GM21576 (cell line): Measurements from ENCODE around the gene RHOV.

Source experiments
- ATAC-seq: cut with Tn5 transposase; IDR thresholded peaks from one replicate; pipeline ENCODE4 v1.9.1; 2021; ENCODE audit warnings: mild to moderate bottlenecking, moderate library complexity; ENCODE audit not compliant: unreplicated experiment

The RHOV gene

DNA sequence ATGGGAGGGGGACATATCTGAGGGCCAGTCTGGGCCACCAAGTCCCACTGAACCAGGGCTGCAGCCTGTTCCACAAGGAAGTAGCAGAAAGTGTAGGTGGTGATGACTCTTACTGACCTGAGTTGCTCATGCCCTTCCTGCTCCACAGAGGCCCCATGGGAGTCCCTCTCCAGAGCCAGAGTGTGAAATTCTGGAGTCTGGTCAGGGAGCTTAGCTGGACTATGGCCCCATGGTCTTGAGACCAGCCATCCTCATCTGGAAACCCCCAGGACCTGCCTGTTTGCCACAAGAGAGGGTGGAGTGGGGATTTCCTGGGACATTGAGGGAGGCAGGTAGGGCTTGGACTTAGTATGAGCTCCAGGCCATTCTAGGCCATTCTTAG is 27.2 kb downstream of the RHOV start:
- ATAC-seq, result no peak

DNA sequence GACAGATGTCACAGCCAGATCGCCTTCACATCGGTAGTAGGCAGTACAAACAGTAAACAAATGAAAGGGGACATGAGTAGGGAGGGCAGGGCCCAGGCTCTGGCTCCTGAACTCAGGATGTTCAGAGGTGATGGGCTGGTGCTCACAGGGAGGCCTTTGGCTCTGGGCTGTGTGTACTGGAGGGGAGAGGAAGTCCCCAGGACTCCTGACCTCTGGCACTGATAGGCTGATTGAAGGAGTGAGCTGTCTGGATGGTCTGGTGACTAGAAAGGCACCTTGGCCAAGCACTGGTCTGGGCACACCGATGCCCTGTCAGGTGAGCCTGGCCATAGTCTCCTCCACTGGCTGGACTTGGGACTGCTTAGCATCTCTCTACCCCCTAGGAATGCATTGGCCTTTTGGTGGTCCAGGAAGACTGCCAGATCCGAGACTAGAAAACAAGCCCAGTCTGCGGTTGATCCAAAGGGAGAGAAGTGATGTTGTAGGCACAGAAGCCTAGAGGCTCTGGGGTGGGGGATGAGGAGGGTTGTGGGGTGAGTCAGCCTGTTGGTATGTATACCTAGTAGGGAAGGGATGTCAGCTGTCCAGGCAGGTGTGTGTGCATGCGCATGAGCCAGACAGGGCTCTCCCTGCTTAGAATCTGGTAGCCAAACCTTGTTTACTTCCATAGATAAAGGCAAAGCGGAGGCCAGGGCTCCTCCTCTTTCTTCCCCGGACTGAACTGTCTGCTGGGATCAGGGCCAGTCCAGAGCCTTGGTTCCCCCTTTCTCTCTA is 28.3 kb downstream of the RHOV start:
- no peak for ATAC-seq

DNA sequence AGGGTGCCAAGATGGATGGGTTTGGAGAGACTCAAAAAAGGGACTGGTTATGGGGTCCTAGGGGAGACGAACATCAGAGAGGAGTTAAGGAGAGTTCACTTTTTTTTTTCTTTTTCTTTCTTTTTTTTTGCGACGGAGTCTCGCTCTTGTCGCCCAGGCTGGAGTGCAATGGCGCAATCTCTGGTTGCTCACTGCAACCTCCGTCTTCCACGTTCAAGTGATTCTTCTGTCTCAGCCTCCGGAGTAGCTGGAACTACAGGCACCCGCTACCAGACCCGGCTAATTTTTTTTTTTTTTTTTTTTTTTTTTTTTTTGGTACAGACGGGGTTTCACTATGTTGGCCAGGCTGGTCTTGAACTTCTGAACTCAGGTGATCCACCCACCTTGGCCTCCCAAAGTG is 29.0 kb downstream of the RHOV start:
- ATAC-seq, result no peak

DNA sequence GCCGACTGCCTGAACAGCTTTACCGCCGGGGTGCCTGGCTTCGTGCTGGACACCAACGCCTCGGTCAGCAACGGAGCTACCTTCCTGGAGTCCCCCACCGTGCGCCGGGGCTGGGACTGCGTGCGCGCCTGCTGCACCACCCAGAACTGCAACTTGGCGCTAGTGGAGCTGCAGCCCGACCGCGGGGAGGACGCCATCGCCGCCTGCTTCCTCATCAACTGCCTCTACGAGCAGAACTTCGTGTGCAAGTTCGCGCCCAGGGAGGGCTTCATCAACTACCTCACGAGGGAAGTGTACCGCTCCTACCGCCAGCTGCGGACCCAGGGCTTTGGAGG is 29.4 kb downstream of the RHOV start:
- ATAC-seq, result no peak

DNA sequence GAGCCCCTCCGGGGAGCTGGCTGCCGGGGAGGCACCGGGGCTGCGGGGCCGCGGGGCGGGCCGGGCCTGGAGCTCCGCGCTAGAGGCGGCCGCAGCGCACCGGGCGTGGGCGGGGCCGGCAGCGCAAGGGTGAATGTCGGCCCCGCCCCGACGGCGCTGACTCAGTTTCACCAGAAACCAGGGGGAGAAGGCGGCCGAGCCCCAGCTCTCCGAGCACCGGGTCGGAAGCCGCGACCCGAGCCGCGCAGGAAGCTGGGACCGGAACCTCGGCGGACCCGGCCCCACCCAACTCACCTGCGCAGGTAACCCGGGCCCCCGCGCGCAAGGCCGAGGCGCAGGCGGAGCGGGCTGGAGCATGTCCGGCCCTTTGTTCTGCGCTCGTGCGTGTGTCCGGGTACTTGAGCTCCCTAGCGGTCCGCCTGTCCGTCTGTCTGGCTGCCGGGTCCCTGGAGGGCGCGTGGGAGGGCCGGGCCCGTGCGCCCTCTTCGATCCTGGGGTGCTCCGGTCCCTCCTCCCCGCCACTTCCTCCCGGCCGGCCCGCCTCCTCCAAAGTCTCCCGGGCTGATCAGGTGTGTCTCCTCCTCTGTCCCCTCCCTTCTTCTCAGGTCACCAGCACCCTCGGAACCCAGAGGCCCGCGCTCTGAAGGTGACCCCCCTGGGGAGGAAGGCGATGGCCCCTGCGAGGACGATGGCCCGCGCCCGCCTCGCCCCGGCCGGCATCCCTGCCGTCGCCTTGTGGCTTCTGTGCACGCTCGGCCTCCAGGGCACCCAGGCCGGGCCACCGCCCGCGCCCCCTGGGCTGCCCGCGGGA is 29.9 kb downstream of the RHOV start, which contains the start of gene SPINT1:
TSS of gene SPINT1 (plus strand) at position 164 of the 811 bp plus-strand sequence. CDS start at position 671, 507 bp downstream.
- no peak for ATAC-seq

DNA sequence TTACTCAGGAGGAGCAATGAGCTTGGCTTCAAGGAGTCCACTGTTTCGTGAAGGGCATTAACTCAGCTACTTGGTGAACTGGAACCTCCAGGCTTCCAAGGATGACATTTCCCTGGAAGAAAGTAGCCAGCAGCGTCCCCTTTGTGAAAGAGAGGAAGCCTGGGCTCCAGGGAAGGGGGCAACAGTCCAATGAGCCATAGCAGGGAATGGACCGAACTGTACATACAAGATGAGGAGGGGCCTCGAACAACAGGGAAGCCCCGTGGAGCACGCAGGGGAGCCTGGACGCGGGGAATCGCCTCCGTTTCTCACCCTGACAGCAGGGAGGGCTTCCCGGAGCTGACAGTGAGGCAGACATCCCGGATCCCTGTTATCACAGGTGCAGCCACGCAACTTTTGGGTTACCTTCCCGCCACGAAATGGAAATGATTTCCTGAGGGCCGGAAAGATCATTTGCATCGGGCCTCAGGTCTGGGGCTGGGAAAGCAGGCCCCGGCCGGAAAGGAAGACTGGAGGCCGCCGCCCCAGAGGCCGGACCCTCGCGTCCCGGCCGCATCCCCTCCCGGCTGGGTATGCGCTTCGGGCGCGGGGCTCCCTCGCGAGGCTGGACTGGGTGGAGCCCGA is 30.7 kb downstream of the RHOV start:
- no peak for ATAC-seq

DNA sequence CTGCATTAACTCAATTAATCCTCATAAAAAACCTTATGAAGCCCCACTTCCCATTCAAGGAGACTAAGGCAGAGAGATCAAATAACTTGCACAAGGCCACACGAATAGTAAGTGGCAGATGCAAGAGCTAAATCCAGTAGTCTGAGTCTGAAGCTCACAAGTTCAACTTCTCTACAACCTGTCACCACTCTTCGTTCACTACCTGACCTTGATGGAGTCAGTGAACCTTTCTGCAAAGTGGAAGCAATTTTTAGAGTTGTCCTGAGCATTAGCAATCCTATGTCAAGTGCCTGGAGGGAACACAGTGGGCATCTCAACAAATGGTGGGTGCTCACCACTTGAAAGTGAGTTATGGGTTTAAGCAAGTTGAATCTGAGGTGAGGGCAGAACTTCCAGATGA is 32.3 kb downstream of the RHOV start:
- no peak for ATAC-seq

DNA sequence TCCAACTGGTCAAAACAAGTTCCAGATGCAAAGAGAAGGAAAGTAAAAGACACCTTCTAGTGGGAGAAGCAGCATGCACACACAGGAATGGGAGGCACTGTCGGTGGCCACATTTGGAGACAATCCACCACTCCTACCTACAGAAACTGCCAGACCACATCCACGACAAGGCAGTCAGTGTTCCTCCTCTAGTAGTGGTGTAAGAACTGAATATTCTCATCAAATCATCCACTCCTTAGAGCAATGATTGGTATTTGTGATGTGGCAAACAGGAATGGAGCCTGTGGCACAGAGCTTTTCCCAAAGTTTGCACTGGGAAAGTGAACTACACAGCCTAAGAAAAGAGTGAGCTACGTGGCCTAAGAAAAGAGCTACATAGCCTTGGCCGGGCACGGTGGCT is 35.3 kb downstream of the RHOV start:
- ATAC-seq, result no peak

DNA sequence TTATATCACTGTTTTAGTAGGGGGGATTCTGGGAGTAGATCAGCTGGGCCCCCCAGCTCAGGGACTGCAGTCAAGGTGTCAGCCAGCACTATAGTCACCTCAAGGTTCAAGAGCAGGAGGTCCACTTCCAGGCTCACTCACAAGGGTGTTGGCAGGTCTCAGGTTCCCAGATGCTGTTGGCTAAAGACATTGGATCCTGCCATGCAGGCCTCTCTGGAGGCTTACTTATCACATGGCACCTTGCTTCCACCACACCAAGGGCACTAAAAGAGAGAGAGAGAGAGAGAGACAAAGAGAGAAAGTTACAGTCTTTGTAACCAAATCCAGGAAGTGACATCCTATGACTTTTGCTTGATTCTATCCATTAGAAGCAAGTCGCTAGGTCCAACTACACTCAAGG is 38.0 kb downstream of the RHOV start:
- no peak for ATAC-seq

DNA sequence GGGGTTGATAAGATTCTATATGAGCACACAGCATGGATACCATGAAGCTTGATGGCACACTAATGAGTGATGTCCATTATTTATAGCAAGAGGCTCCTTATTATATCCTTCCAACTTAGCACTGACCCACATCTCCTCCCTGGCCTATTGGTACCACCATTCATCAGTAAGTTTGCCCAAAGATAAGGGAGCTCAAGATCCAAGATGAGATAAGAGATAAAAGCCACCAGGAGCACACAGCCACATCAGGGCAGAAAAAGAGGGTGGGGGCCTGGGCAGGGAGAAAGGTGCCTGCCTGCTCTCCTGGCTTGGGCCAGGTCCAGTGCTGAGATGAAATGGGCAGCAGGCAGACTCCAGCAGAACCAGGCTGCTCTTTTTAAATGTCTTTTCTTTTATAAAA is 41.1 kb downstream of the RHOV start:
- ATAC-seq, result no peak

DNA sequence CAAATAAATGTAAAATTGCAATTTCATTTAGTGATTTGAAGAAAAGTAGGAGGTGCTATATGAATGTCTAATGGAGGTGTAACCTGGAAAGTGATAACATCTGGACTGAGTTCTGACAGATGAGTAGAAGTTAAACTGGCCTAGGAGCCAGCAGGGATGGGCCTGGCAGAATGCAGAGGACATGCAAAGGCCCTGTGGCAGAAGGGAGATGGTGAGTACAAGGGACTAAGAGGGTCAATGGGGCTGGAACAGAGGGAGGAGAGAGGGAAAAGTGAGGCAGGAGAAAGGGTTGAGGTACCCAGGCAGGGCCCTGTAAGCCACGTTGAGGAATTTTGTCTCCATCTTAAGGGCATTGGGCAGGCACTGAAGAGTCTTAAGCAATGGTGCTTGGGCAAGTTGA is 42.2 kb downstream of the RHOV start:
- no peak for ATAC-seq

DNA sequence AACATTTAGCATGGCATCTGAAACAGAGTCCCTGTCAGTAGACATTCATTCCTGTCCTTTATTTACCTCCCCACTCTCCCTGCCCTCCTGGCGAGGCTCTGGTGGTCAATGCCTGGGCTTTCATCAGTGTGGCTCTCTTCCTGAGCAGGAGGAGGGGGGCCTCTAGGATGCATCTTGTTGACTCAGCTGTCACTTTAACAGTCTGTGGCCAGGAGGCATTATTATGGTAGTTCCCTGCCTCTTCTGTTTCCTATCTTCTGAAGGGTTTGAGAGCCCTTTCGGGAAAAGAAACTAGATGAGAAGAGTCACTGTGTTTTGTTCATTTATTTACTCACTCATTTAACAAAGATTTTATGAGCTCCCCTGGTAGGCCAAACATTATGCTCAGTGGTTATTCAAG is 43.1 kb downstream of the RHOV start:
- no peak for ATAC-seq

DNA sequence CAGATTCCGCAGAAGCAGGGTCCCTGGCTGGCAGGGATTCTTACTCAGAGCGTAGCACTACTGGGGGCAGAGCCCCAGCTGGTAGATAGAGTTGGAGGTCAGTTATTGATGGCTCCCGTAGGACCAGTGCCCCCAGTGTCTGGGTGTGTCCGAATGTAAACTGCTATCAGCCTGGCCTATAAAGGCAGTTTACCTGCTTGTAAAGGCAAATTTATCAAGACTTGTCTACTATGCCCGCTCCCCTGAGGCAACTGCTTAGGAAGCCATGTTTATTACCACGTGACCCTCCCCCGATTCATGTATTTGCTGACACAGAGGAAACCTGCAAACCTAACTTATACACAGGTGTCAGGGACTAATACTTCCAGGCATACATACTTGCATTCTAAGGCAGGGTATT is 44.9 kb downstream of the RHOV start:
- no peak for ATAC-seq

DNA sequence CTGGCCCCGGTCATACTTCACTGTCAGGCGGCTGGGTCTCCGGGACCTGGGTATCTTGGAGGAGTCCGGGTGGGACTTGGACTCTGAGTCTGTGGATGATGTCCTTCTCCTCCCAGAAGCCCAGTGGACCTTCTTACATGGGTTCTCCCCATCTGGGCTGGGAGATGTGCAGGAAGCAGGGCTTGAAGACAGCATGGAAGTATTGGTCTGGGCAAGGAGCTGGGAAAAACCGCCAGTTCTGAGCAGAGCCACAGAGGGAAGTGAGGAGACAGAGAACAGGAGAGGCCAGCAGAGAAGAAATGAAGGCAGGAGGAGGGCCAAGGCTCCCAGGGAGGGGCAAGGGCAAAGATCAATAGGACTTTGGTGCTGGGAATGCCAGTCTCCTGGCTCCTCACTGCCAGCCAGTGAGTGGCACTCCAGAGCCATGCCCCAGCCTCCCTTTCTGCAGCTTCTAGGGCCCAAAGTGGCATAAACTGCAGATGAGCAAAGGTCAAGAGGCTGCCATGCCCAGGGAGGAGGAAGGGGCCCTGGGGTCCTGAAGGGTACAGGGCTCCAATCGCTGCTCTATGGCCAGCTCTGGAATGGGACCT is 45.5 kb downstream of the RHOV start, which contains the start of gene PPP1R14D:
TSS of gene PPP1R14D (minus strand) at position 262 of the 590 bp plus-strand sequence. CDS start at position 195, 67 bp downstream.
- no peak for ATAC-seq

DNA sequence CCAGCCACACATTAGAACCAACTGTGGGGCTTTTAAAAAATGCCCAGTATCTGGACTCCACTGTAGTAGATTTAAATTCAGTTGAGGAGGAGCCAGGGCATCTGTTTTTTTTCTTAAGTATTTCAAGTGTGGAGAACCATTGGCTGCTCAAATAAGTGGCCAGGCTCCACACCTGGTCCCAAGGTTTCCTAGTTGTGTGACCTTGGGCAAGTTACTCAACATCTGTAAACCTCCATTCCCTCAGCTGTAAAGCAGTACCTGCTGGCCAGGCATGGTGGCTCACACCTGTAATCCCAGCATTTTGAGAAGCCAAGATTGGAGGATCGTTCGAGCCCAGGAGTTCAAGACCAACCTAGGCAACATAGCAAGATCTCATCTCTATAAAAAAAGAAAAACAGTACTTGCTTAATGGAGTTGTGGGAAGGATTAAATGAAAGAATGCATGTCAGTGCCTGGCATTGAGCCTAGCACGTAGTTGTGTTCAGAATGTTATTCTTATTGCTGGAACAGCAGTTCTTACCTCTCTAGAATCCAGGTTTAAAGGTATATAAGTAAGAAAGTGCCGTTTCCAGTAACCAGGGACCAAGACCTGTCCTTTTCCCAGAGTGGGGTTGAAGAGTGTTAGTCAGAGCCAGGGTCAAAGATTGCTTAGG is 47.5 kb downstream of the RHOV start:
- no peak for ATAC-seq

DNA sequence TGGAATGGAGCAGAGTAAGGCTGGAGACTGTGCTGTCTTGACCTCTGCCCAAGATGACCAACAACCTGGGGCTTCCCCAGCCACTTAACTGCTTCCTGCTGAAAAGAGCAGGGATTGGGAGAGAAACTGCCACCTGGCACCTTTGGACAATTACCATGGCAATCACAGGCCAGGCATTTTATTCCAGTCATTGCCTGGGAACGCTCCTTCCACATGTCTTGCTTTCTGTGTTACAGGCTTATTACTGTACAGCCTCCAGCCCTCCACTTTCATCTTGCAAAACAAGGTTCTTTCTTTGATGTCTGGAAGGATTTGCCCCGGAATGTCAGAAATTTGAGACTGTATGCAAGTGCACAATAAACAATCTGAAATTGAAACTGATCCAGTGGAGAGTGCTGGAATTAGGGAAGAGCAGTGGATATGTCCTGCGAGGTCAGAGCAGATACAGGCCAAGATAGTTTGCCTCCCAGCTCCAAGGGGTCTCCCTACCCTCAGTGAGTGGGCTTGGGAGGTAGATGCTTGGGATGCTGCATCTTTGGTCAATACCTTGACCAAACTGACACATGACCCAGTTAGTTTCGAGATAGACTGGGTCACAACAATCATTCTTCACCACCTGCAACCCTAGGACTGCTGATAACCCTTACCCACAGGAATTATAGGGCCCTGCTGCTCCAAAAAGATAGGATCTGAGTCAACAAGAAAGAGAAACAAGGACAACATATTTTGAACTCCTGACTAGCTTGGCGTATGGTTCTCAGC is 48.2 kb downstream of the RHOV start:
- ATAC-seq, result no peak

DNA sequence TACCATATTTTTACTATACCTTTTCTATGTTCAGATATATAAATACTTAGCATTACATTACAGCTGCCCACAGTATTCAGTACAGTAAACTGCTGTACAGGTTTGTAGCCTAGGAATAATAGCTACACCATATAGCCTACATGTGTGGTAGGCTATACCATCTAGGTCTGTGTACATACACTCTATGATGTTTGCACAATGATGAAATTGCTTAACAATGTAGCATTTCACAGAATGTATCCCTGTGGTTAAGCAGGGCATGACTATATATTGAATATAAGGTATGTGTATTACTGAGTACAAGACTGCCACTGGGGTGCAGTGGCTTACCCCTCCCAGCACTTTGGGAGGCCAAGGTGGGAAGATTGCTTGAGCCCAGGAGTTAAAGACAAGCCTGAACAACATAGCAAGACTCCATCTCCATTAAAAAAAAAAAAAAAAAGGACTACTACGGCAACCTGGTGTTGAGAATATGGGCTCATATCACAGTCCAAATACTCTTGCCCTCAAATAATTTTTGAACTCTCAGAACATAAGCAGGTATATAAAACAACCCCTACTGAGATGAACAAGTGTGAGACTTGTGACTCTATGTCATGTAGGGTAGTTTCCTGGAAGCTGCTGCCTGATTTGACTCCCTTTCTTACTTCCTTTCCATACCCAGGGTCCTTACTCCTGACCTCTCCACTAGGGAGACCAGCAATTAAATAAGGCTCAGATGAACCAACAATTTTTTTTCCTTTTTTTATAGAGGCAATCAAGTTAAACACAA is 50.3 kb downstream of the RHOV start:
- no peak for ATAC-seq
